ENCODE measurements around the gene RBM33.
"Not testable (repeated sequence)": the region's sequence is repeated elsewhere in the genome, so short reads cannot be mapped to it uniquely, and the experiment has no call there.

Gene RBM33

DNA sequence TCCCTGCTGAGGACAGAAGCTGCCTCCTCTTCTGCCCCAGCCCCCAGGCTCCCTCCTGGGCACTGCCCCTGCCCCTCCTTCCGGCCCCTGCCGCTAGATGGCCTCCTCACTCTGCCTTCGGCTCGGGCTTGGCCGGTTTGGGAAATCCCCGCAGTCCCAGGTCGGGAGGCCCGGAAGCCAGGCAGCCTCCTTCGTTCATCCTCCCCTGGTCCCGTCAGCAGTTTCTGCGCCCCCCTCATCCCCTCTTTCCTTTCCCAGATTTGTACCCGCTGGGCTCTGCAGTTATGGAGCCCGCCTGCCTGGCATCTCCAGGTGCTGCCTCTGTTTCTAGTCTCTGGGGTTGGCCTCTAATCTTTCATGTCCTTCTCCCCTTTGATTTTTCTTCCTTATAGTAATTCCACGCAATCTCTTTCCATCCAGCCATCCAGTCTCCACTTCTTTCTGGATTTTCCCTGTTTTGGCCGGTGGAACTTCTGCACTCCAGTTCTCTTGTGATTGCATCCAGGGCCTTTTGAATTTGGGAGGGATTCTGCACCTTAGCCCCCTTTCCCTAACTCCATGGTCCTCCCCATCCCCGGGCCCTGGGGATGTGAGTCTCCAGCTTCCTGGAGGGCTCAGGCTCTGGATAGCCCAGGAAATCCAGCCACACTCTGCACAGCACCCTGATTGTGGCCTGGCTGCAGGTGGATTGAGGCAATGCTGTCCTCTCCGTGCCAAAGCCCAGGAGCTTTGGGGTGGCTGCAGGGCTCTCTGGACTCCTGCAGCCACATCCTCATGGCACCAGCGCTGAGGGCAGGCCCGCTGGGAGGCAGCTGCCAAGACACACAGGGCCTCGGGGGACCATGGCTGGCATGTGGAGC, 171.1 kb downstream of the RBM33 start:
- no peak overlapping the region for H3K9ac ChIP-seq (ENCODE audit: low read length)
- no peaks in the 10 kb centered on the region for H3K36me3 ChIP-seq (ENCODE audit: control insufficient read depth, insufficient read depth, low read length, severe bottlenecking)
- H3K9me3 ChIP-seq (ENCODE audit: control insufficient read depth, low read length), result no peaks in the 10 kb centered on the region
- no peak overlapping the region for H3K4me3 ChIP-seq (ENCODE audit: low read length)
- peaks cover 60% of the 10 kb centered on the region for H3K27me3 ChIP-seq (replicated peaks; ENCODE audit: control insufficient read depth, insufficient read depth, low read length)
- H3K4me1 ChIP-seq (ENCODE audit: control insufficient read depth, insufficient read depth, low read length), result peaks cover 7% of the 10 kb centered on the region
- peak; percentile 53 for DNase-seq (ENCODE audit: low read depth)

DNA sequence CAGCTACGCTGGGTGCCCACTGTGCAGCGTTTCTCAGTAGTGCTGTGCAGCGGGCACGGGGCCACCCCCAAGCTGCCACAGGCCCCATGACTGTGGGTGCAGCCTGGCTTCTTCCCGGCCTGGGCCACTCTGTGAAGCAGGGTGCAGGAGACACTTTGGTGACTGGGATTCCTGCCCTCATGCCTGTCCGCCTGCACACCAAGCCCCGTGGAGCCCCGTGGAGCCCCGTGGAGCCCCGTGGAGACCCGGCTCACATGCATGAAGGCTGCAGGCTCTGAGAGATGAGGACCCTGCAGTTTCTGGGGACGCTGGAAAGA, 171.7 kb downstream of the RBM33 start:
- no peaks in the 10 kb centered on the region for H3K36me3 ChIP-seq (ENCODE audit: control insufficient read depth, insufficient read depth, low read length, severe bottlenecking)
- peaks cover 7% of the 10 kb centered on the region for H3K4me1 ChIP-seq (ENCODE audit: control insufficient read depth, insufficient read depth, low read length)
- no peaks in the 10 kb centered on the region for H3K9me3 ChIP-seq (ENCODE audit: control insufficient read depth, low read length)
- H3K4me3 ChIP-seq (ENCODE audit: low read length), result no peak overlapping the region
- peaks cover 54% of the 10 kb centered on the region for H3K27me3 ChIP-seq (replicated peaks; ENCODE audit: control insufficient read depth, insufficient read depth, low read length)
- DNase-seq (ENCODE audit: low read depth), result no peak
- no peak overlapping the region for H3K9ac ChIP-seq (ENCODE audit: low read length)

DNA sequence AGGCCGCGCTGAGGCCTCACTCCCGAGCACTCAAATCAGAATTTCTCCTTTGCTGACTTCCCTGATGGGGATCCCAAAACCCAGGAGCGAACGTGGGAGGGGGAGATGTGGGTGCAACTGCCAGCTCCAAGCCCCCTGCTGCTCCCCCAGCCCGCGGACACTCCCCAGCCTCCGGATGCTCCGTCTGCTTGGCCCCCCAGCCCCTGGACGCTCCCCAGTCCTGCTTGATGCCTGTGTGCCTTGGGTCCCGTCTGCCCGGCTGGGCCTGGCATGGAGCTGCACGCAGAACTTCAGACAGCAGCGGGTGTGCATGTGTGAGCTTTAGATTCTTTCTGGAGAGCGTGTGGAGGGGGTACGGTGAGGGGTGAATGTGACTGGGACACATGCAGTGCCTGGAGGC, 172.5 kb downstream of the RBM33 start:
- no peaks in the 10 kb centered on the region for H3K36me3 ChIP-seq (ENCODE audit: control insufficient read depth, insufficient read depth, low read length, severe bottlenecking)
- peaks cover 3% of the 10 kb centered on the region for H3K4me1 ChIP-seq (ENCODE audit: control insufficient read depth, insufficient read depth, low read length)
- no peak for DNase-seq (ENCODE audit: low read depth)
- H3K27me3 ChIP-seq (replicated peaks; ENCODE audit: control insufficient read depth, insufficient read depth, low read length), result peaks cover 47% of the 10 kb centered on the region
- no peaks in the 10 kb centered on the region for H3K9me3 ChIP-seq (ENCODE audit: control insufficient read depth, low read length)
- H3K4me3 ChIP-seq (ENCODE audit: low read length), result no peak overlapping the region
- no peak overlapping the region for H3K9ac ChIP-seq (ENCODE audit: low read length)

DNA sequence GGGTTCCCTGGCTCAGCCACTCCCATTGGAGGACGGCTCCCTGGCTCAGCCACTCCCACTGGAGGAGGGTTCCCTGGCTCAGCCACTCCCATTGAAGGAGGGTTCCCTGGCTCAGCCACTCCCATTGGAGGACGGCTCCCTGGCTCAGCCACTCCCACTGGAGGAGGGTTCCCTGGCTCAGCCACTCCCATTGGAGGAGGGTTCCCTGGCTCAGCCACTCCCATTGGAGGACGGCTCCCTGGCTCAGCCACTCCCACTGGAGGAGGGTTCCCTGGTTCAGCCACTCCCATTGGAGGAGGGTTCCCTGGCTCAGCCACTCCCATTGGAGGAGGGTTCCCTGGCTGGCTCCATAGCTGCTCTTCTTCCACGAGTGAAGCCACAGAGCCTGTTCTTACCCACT, 173.1 kb downstream of the RBM33 start:
- H3K36me3 ChIP-seq (ENCODE audit: control insufficient read depth, insufficient read depth, low read length, severe bottlenecking); DNase-seq (ENCODE audit: low read depth); H3K4me1 ChIP-seq (ENCODE audit: control insufficient read depth, insufficient read depth, low read length); H3K9me3 ChIP-seq (ENCODE audit: control insufficient read depth, low read length); H3K4me3 ChIP-seq (ENCODE audit: low read length); H3K9ac ChIP-seq (ENCODE audit: low read length): not testable (repeated sequence)
- peaks cover 48% of the 10 kb centered on the region for H3K27me3 ChIP-seq (replicated peaks; ENCODE audit: control insufficient read depth, insufficient read depth, low read length)

DNA sequence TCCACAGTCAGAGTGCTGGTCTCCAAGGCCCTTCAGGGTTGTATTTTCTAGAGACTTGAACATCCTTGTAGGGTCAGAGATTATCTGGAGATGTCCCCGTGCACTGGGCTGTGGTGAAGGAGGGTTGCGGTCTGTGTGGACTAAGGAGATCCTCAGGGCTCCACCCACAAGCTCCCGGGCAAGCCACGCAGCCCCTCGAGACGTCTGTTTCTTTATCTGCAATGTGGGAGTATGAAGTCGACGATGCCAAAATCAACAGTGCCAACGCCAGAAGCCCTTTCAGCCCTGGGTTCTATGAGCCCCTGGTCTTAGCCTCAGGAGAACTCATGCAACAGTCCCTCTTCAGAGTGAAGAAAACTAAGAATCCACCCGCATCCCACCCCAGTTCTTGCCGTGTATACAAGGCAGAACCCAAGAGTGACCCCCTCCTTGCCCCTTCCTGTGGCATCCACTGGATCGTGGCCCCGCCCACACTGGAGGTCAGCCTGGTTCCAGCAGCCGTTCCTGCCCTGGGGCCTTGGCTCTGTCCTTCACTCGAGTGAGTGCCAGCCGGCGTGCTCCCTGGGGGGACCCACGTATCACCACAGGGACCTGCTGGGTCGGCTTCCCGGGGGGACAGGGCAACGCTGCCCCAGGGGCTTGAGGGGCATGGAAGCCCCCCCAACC, 173.8 kb downstream of the RBM33 start:
- Histone ChIP-seq H3K4me3 (ENCODE audit: low read length) (no peak overlapping the region), H3K27me3 (replicated peaks; ENCODE audit: control insufficient read depth, insufficient read depth, low read length) (peaks cover 48% of the 10 kb centered on the region), H3K9ac (ENCODE audit: low read length) (no peak overlapping the region), H3K36me3 (ENCODE audit: control insufficient read depth, insufficient read depth, low read length, severe bottlenecking) (no peaks in the 10 kb centered on the region), H3K9me3 (ENCODE audit: control insufficient read depth, low read length) (no peaks in the 10 kb centered on the region), H3K4me1 (ENCODE audit: control insufficient read depth, insufficient read depth, low read length) (no peaks in the 10 kb centered on the region)
- DNase-seq (ENCODE audit: low read depth), result no peak

DNA sequence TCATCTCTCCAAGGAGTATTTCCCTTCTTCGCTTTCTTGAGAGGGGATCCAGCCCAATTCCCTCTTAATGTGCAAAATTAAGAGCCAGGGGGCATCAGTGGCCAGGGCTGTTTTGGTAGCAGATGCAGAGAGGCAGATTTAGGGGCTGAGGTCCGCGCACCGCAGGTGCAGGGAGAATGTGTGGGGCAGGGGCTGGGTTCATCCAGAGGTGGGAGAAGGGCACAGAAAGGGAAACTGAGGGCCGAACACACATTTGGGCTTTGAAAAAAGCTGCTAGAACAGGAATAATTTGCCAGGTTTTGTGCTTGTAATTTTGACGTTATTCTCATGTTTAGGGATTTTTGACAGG, 174.3 kb downstream of the RBM33 start:
- H3K36me3 ChIP-seq (ENCODE audit: control insufficient read depth, insufficient read depth, low read length, severe bottlenecking), result no peaks in the 10 kb centered on the region
- no peak for DNase-seq (ENCODE audit: low read depth)
- no peaks in the 10 kb centered on the region for H3K9me3 ChIP-seq (ENCODE audit: control insufficient read depth, low read length)
- peaks cover 46% of the 10 kb centered on the region for H3K27me3 ChIP-seq (replicated peaks; ENCODE audit: control insufficient read depth, insufficient read depth, low read length)
- H3K4me1 ChIP-seq (ENCODE audit: control insufficient read depth, insufficient read depth, low read length), result no peaks in the 10 kb centered on the region
- H3K4me3 ChIP-seq (ENCODE audit: low read length), result no peak overlapping the region
- H3K9ac ChIP-seq (ENCODE audit: low read length), result no peak overlapping the region

DNA sequence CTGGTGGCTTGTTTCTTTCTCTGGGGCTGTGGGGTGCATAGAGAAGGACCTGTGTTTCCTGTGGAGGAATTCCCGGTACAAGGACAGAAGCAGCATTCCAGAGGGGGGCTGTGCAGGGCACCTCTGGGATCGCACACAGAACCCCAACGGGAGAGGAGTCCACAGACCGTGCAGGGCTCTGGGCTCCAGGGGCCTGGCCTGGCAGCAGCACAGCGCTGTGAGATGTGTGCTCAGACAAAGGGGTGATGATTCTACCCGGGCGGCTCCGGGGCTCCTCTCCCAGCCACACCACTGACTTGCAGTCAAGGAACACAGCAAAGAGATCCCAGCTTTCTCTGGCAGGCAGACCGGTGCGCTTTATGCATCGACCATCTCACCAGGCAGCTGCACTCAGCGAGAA, 174.7 kb downstream of the RBM33 start:
- no peak for DNase-seq (ENCODE audit: low read depth)
- Histone ChIP-seq H3K9ac (ENCODE audit: low read length) (no peak overlapping the region), H3K9me3 (ENCODE audit: control insufficient read depth, low read length) (no peaks in the 10 kb centered on the region), H3K4me3 (ENCODE audit: low read length) (no peak overlapping the region), H3K27me3 (replicated peaks; ENCODE audit: control insufficient read depth, insufficient read depth, low read length) (peaks cover 42% of the 10 kb centered on the region), H3K36me3 (ENCODE audit: control insufficient read depth, insufficient read depth, low read length, severe bottlenecking) (no peaks in the 10 kb centered on the region), H3K4me1 (ENCODE audit: control insufficient read depth, insufficient read depth, low read length) (no peaks in the 10 kb centered on the region)

DNA sequence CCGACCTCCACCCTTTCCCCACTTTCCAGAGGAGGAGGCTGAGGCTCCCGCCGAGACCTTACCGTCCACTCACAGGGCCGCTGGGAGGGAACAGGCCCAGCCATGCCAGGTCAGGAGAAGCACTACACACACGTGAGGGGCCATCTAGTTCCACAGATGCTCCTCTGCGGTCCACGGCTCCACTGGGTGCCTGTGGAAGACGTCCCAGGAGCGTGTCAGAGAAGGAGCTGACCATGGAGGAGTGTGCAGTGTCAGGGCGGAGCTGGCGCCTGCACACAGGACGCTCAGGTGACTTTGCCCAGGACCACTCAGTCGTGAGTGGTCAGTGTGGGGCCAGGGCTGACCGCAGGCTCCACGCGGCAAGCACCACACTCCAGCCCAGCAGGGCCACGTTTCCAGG, 175.8 kb downstream of the RBM33 start:
- Histone ChIP-seq H3K27me3 (replicated peaks; ENCODE audit: control insufficient read depth, insufficient read depth, low read length) (peaks cover 49% of the 10 kb centered on the region), H3K4me1 (ENCODE audit: control insufficient read depth, insufficient read depth, low read length) (no peaks in the 10 kb centered on the region), H3K9ac (ENCODE audit: low read length) (no peak overlapping the region), H3K9me3 (ENCODE audit: control insufficient read depth, low read length) (no peaks in the 10 kb centered on the region), H3K36me3 (ENCODE audit: control insufficient read depth, insufficient read depth, low read length, severe bottlenecking) (no peaks in the 10 kb centered on the region), H3K4me3 (ENCODE audit: low read length) (no peak overlapping the region)
- DNase-seq (ENCODE audit: low read depth), result no peak

DNA sequence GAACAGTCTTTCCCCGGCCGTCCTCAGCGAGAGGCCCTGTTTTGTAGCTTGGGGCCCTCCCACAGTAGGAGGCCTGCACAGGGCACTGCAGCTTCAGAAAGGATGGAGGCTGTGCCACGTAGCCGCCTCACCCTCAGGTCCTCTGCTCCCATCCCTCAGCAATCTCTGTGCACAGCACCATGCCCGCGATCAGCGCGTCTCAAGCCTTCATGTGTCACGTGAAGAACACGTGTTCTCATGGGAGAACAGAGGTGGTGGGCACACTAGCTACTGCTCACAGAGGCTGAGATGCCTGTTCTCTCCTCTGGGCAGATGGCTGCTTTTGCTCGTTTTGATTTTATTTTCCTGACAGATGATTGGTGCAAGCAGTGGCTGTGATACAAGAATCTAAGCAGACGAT, 176.3 kb downstream of the RBM33 start:
- H3K36me3 ChIP-seq (ENCODE audit: control insufficient read depth, insufficient read depth, low read length, severe bottlenecking), result no peaks in the 10 kb centered on the region
- no peak for DNase-seq (ENCODE audit: low read depth)
- no peaks in the 10 kb centered on the region for H3K9me3 ChIP-seq (ENCODE audit: control insufficient read depth, low read length)
- H3K27me3 ChIP-seq (replicated peaks; ENCODE audit: control insufficient read depth, insufficient read depth, low read length), result peaks cover 47% of the 10 kb centered on the region
- H3K4me1 ChIP-seq (ENCODE audit: control insufficient read depth, insufficient read depth, low read length), result no peaks in the 10 kb centered on the region
- H3K9ac ChIP-seq (ENCODE audit: low read length), result no peak overlapping the region
- H3K4me3 ChIP-seq (ENCODE audit: low read length), result no peak overlapping the region

DNA sequence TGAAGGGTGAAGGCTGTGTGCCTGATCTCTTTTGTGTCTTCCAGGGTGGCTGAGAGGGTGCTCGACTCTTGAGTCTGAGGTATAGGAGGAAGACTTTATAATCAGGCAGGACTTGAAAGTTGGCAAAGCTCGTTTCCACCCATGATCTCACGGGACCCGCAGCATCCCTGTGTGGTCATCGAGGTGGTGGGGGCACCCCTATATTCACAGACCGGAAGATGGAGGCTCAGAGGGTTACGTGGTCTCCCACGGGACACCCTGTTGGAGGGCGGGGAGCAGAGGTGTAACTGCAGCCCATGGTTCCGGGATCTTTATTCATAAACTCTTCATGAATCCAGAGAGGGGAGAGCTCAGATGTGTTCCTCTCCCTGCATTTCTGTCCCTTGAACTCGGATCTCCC, 177.4 kb downstream of the RBM33 start:
- peaks cover 53% of the 10 kb centered on the region for H3K27me3 ChIP-seq (replicated peaks; ENCODE audit: control insufficient read depth, insufficient read depth, low read length)
- no peaks in the 10 kb centered on the region for H3K4me1 ChIP-seq (ENCODE audit: control insufficient read depth, insufficient read depth, low read length)
- no peak overlapping the region for H3K9ac ChIP-seq (ENCODE audit: low read length)
- H3K9me3 ChIP-seq (ENCODE audit: control insufficient read depth, low read length), result no peaks in the 10 kb centered on the region
- DNase-seq (ENCODE audit: low read depth), result no peak
- H3K36me3 ChIP-seq (ENCODE audit: control insufficient read depth, insufficient read depth, low read length, severe bottlenecking), result no peaks in the 10 kb centered on the region
- H3K4me3 ChIP-seq (ENCODE audit: low read length), result no peak overlapping the region

DNA sequence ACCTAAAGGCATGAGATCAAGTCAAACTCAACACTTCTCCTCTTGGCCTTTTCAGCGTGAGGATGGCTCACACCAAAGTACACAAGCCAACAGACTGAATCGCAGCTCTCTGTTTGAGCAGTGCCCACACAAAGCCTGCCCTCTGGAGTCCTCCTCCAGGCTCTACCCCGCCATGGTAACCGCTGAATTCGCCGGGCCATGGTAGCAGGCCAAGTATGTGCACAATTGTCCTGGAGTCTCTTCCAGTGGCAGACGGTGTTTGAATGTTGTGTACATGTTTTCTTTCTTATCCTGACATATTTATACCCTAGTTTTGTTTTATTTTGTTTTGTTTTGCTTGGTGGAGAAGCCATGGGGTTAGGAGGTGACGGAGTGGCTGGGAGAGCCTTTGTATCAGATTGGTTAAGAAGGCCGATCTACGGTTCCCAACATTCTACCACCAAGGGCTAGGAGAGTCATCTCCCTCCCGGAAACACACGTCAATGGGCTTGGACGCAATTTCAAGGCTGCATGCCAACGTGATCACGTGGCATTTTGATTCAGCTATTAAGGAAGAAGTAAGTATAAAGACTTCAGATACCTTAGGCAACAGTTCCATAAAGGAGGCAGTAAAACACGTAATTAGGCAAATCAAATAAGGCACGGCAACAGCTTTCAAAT, 179.9 kb downstream of the RBM33 start:
- Histone ChIP-seq H3K4me3 (ENCODE audit: low read length) (no peak overlapping the region), H3K9me3 (ENCODE audit: control insufficient read depth, low read length) (no peaks in the 10 kb centered on the region), H3K9ac (ENCODE audit: low read length) (no peak overlapping the region), H3K4me1 (ENCODE audit: control insufficient read depth, insufficient read depth, low read length) (no peaks in the 10 kb centered on the region), H3K27me3 (replicated peaks; ENCODE audit: control insufficient read depth, insufficient read depth, low read length) (peaks cover 49% of the 10 kb centered on the region), H3K36me3 (ENCODE audit: control insufficient read depth, insufficient read depth, low read length, severe bottlenecking) (no peaks in the 10 kb centered on the region)
- no peak for DNase-seq (ENCODE audit: low read depth)

Measured in adipocyte (in vitro differentiated cells).